Stimulated activated naive CD8-positive, alpha-beta T cell treated with anti-CD3 and anti-CD28 coated beads, Interleukin-15, Interleukin-2, amounts not matched to agents 100 U/mL and 50 U/mL, for 24 hours (primary cell): ENCODE measurements around the gene PRPH.
A peak's percentile ranks its signal among the peaks of the same experiment; 100 is the strongest.
"Not testable (repeated sequence)": the region's sequence is repeated elsewhere in the genome, so short reads cannot be mapped to it uniquely, and the experiment has no call there.

ENCODE experiments used
- ATAC-seq: fragments of 150-1000 bp; cut with Tn5 transposase; one replicate; pipeline ENCODE4 v1.10.0; 2021
- DNase-seq: peaks from one replicate; pipeline ENCODE4 v3.0.0; 2021

PRPH gene

GRCh38 chr12:49298160-49298559 lies 3.2 kb downstream of the PRPH start:
- DNase-seq (no peak), ATAC-seq (no peak)

DNA sequence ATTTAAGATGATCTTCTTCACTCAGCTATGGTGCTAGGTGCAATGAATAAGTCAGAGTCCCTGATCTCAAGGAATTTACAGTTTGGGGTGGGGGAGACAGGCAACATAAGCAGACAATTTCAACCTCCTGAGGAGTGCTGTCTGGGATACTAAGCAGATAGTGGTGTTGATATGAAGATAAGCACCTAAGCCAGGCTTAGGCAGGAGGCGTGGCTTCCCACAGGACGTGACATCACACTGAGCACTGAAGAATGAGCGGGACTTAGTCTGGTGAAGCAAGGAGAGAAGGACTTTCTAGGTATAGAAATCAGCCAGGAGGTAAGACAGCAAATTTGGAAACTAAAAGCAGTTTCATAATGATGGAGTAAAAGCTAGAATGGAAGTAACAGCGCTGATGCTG lies 6.8 kb downstream of the PRPH start:
- no peak for ATAC-seq
- DNase-seq = peak; percentile 28

GRCh38 chr12:49304161-49304560 lies 9.2 kb downstream of the PRPH start:
- DNase-seq (no peak), ATAC-seq (no peak)

- ATAC-seq = no peak
- no peak for DNase-seq
Observed at GRCh38 chr12:49305762-49306510, 11.0 kb downstream of the PRPH start.

GRCh38 chr12:49309386-49309785 lies 14.4 kb downstream of the PRPH start:
- DNase-seq (no peak), ATAC-seq (no peak)

DNA sequence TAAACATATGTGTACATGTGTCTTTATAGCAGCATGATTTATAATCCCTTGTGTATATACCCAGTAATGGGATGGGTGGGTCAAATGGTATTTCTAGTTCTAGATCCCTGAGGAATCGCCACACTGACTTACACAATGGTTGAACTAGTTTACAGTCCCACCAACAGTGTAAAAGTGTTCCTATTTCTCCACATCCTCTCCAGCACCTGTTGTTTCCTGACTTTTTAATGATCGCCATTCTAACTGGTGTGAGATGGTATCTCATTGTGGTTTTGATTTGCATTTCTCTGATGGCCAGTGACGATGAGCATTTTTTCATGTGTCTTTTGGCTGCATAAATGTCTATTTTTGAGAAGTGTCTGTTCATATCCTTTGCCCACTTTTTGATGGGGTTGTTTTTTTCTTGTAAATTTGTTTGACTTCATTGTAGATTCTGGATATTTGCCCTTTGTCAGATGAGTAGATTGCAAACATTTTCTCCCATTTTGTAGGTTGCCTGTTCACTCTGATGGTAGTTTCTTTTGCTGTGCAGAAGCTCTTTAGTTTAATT lies 15.6 kb downstream of the PRPH start:
- ATAC-seq, DNase-seq: not testable (repeated sequence)

GRCh38 chr12:49314811-49315210 lies 19.9 kb downstream of the PRPH start:
- ATAC-seq (no peak), DNase-seq (no peak)

DNA sequence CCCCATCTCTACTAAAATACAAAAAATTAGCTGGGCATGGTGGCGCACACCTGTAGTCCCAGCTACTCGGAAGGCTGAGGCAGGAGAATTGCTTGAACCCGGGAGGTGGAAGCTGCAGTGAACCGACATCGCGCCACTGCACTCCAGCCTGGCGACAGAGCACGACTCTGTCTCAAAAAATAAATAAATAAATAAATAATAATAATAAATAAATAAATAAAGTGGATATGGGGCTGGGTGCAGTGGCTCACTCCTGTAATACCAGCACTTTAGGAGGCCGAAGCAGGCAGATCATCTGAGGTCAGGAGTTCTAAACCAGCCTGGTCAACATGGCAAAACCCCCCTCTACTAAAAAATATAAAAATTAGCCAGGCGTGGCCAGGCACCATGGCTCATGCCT lies 22.2 kb downstream of the PRPH start:
- ATAC-seq, DNase-seq: not testable (repeated sequence)

GRCh38 chr12:49320411-49321103 lies 25.6 kb downstream of the PRPH start:
- ATAC-seq, DNase-seq: not testable (repeated sequence)

- DNase-seq (no peak), ATAC-seq (no peak)
Observed at GRCh38 chr12:49322367-49322707, 27.4 kb downstream of the PRPH start.

DNA sequence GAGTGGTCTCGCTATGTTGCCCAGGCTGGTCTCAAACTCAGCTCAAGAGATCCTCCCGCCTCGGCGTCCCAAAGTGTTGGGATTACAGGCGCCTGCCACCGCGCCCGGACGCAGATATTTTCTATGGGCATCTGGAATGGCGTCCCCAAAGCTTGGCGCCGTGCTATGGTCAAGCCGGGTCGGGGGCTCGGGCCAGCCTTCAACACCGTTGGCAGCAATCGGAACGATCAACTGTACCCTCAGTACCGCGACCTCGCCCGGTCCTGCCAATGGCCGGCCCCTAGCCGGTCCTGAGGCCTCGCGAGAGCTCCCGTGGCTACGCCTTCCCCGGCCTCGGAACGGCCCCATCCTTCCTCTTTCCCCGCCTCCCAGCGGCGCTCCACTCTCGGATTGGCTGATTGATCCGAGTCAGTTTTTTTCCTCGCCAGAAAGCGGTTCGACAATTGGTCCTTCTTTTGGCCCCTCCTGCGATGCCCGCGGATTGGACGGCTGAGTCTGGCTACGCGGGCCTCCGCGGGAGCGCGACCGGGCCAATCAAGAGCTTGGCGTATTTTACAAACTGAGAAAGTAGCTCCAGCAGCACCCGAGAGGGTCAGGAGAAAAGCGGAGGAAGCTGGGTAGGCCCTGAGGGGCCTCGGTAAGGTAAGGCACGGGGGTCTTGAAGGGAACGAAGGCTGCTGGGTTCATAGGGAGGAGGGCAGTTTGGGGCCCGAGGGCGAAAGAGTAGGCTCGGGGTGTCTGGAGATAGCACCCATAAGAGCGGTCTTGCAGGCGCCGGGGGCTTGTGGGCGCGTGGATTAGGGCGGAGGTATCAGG lies 28.0 kb downstream of the PRPH start, which contains the start of gene TROAP:
Gene TROAP, plus strand, starts transcription at position 548 of the 816 bp plus-strand sequence. CDS start 354 bp downstream, outside the sequence.
- peak; percentile 98 for ATAC-seq
- DNase-seq = peak; percentile 96

DNA sequence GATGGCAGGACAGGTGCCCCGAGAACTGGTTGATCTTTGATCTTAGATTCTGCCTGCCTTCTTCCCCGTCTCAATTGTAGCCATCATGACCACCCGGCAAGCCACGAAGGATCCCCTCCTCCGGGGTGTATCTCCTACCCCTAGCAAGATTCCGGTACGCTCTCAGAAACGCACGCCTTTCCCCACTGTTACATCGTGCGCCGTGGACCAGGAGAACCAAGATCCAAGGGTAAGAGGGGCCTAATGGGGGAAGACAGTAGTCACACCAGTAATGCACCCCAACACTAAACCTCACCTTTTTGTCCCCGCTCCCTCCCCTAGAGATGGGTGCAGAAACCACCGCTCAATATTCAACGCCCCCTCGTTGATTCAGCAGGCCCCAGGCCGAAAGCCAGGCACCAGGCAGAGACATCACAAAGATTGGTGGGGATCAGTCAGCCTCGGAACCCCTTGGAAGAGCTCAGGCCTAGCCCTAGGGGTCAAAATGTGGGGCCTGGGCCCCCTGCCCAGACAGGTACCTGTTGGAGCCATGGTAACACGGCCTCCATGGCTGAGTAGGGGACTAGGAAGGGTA lies 28.7 kb downstream of the PRPH start:
- no peak for DNase-seq
- ATAC-seq = no peak

DNA sequence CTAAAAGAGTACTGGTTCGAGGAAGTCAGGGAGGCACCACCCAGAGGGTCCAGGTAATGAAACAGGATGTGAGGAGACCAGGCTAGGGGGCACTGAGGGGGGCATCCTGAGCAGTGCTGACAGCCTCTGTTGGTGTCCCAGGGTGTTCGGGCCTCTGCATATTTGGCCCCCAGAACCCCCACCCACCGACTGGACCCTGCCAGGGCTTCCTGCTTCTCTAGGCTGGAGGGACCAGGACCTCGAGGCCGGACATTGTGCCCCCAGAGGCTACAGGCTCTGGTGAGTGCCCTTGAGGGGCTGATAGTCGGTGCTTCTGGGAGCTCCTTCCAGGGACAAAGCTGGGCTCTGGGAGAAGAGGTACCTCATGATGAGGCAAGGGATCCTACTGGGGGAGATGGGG lies 30.7 kb downstream of the PRPH start:
- DNase-seq = no peak
- no peak for ATAC-seq

DNA sequence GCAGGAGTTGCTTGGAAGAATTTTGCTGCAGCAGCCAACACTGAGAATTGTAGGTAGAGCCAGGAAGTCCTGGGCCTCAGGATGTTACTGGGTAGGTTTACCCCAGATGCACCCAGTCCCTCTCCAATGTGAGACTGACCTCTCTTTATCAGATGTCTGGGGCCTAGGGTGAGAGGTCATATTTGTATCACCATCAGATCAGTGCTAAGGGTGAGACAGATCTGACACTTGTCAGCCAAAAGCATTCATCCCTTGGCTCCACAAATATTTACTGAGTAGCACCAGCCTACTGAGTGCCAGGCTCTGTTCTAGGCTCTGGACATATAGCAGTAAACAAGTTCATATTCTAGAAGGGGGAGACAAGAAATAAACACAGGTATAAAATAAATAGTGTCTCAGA lies 32.4 kb downstream of the PRPH start:
- DNase-seq (no peak), ATAC-seq (no peak)

- DNase-seq (no peak), ATAC-seq (no peak)
Observed at GRCh38 chr12:49327887-49328286, 32.9 kb downstream of the PRPH start.

DNA sequence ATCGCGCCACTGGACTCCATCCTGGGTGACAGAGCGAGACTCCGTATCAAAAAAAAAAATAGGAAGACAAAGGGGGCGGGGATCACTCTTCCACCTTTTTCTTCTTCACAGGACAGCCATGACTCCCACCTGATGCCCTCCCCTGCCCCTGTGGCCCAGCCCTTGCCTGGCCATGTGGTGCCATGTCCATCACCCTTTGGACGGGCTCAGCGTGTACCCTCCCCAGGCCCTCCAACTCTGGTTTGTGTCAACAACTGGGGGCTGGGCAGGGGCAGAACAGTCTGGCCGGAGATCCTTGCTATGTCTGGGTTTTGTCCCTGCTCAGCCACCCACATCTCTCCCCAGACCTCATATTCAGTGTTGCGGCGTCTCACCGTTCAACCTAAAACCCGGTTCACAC lies 33.9 kb downstream of the PRPH start:
- DNase-seq (no peak), ATAC-seq (no peak)

DNA sequence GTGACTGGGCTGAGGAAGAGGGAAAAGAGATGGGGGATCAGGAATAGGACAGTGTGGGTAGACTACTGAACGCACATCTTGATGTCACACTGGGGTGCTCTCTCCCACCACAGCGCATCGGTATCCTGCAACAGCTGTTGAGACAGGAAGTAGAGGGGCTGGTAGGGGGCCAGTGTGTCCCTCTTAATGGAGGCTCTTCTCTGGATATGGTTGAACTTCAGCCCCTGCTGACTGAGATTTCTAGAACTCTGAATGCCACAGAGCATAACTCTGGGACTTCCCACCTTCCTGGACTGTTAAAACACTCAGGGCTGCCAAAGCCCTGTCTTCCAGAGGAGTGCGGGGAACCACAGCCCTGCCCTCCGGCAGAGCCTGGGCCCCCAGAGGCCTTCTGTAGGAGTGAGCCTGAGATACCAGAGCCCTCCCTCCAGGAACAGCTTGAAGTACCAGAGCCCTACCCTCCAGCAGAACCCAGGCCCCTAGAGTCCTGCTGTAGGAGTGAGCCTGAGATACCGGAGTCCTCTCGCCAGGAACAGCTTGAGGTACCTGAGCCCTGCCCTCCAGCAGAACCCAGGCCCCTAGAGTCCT lies 35.2 kb downstream of the PRPH start:
- no peak for ATAC-seq
- DNase-seq = no peak

GRCh38 chr12:49330631-49331379 lies 35.9 kb downstream of the PRPH start:
- no peak for DNase-seq

GRCh38 chr12:49331380-49332222 lies 36.7 kb downstream of the PRPH start:
- ATAC-seq (no peak), DNase-seq (no peak)

More at GRCh38 chr12:49330631-49331379, 35.9 kb downstream of the PRPH start:
- ATAC-seq = no peak

GRCh38 chr12:49332441-49332861 lies 37.5 kb downstream of the PRPH start:
- DNase-seq = no peak
- no peak for ATAC-seq
